GM19025 (cell line): ENCODE results near the gene DNAJC18.
"Not testable (repeated sequence)": the region's sequence is repeated elsewhere in the genome, so short reads cannot be mapped to it uniquely, and the experiment has no call there.

Source experiments
- ATAC-seq: cut with Tn5 transposase; IDR thresholded peaks from one replicate; pipeline ENCODE4 v1.9.1; 2021; ENCODE audit warnings: mild to moderate bottlenecking, low read depth, moderate library complexity; ENCODE audit not compliant: unreplicated experiment

The DNAJC18 gene

GRCh38 chr5:139389701-139390638 is 49.4 kb downstream of the DNAJC18 start, which contains the start of gene MZB1:
MZB1 (minus strand) TSS chr5:139389913; CDS start chr5:139389856, 57 bp downstream.
- peak; percentile 41 for ATAC-seq

GRCh38 chr5:139388198-139388821 is 51.0 kb downstream of the DNAJC18 start:
- ATAC-seq: no peak

GRCh38 chr5:139387611-139388197 is 51.6 kb downstream of the DNAJC18 start:
- ATAC-seq: no peak

- not testable (repeated sequence) for ATAC-seq
These were observed 52.4 kb downstream of the DNAJC18 start for GRCh38 chr5:139386956-139387355.

- ATAC-seq: no peak
These were observed 53.3 kb downstream of the DNAJC18 start for GRCh38 chr5:139386050-139386438.

GRCh38 chr5:139385061-139386049 is 54.0 kb downstream of the DNAJC18 start:
- no peak for ATAC-seq

GRCh38 chr5:139384591-139385051 is 54.7 kb downstream of the DNAJC18 start:
- no peak for ATAC-seq

GRCh38 chr5:139383993-139384590 is 55.2 kb downstream of the DNAJC18 start:
- no peak for ATAC-seq

GRCh38 chr5:139383275-139383992 is 55.9 kb downstream of the DNAJC18 start, which contains the start of gene SLC23A1:
SLC23A1 (minus strand) TSS chr5:139383297; CDS start chr5:139383253, 44 bp downstream.
- no peak for ATAC-seq

GRCh38 chr5:139382807-139383206 is 56.5 kb downstream of the DNAJC18 start:
- ATAC-seq: no peak

- no peak for ATAC-seq
These were observed 57.2 kb downstream of the DNAJC18 start for GRCh38 chr5:139381837-139382761.

GRCh38 chr5:139379626-139380449 is 59.5 kb downstream of the DNAJC18 start:
- ATAC-seq: no peak

- ATAC-seq: no peak
These were observed 60.4 kb downstream of the DNAJC18 start for GRCh38 chr5:139378941-139379361.

- ATAC-seq: no peak
These were observed 61.1 kb downstream of the DNAJC18 start for GRCh38 chr5:139378101-139378825.

GRCh38 chr5:139377226-139377625 is 62.1 kb downstream of the DNAJC18 start:
- ATAC-seq: no peak

- ATAC-seq: no peak
These were observed 63.0 kb downstream of the DNAJC18 start for GRCh38 chr5:139376364-139376763.
